HG02610 (cell line): ENCODE measurements around the gene CLASP1.

Experiments used
- ATAC-seq: cut with Tn5 transposase; IDR thresholded peaks from one replicate; pipeline ENCODE4 v1.9.1; 2021; ENCODE audit warnings: mild to moderate bottlenecking, moderate library complexity; ENCODE audit not compliant: unreplicated experiment

The CLASP1 gene

DNA sequence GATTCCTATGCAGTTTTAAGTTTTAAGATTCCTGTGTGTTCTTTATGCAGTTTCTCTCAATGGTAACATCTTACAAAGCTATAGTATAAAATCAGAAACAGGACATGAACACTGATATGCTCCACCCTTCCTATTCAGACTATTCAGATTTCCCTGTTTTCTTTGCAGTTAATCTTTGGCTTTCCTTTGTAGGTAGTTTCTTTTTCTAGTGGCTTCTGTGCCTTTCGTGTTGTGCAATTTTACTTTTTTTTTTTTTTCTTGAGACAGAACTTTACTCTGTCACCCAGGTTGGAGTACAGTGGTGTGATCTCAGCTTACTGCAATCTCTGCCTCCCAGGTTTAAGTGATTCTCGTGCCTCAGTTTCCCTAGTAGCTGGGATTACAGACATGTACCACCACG is 213.5 kb downstream of the CLASP1 start:
- no peak for ATAC-seq

- no peak for ATAC-seq
Observed at GRCh38 chr2:121431214-121431613, 218.0 kb downstream of the CLASP1 start.

DNA sequence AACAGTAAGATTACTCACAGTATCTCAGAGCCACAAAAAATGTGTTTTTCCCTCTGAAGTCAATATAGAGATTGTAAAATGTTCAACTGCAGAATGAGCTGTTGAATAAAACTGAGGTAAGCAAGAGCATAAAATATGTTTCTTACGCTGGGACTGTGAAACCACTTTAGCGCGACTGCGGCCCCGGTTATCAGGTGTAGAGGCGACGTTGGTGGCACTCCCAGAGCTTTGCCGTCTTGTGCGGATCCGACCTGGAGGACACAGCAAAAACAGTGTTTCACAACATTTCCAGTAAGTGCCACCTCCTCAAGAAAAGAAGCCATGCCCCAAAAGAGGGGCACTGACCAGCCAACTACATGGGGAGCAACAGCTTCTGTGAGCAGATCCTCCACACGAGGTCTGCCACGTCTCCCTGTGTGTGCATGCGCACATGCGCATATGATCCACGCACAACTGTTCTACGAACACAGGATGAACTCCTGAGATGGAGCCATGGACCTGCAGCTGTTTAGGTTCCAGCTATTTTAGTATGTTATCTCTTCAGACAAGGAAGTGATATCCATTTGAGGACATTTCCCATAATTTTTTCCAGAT is 219.2 kb downstream of the CLASP1 start:
- ATAC-seq, result no peak

DNA sequence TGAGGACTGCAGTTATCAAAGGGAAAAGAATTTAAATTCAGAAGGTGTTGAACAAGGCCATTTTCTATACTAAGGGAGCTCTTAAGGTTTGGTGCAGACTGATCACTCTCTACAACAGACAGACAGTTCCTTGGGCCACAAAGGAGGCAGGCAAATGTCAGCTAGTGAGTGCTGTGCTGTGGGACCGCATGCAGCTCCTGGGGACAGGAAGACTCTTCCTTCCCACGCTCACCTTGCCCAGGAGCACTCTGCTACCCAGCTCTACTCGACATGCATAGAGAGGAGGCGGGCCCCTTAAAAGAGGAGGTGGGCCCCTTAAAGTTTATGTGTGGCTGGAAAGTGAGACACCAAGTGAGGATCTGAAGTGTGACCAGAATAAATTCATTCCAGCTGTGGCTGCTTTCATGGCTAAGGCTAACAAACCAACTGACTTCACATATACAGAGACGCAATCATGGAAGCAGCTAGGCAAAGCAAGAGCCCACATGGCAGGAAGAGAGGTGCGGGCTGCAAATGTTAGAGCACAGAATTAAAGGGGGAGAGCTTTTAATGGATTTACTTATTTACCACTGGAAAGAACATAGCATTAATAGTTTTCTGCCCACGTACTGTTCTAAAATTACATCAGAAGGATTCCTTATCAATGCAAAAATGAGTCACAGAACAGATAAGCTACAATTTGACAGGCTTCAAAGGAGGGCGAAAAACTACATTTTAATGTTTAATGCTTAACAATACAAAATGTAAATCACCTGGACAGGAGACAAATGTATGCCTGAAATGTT is 220.0 kb downstream of the CLASP1 start:
- ATAC-seq, result no peak

DNA sequence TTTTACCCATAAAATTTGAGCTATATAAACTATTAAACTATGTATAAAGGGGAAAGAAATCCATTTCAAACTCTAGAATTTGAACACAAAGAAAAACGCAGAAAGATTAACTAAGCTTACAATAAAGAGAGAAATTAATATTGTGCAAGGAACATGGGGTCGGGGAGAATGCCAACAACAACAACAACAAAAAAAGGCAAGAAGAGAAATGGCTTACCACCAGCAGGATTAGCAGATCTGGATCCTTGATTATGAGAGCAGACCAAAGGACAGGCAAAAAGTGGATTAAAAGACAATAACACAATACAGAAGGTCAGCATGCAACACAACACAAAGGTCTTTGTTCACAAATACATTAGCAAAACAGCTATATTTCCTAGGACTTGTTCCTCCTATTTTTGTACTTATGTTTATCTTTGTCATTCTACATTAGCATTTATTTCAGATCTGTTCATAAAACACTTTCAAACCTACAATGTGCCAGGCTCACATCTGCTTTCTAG is 222.0 kb downstream of the CLASP1 start:
- ATAC-seq, result no peak

DNA sequence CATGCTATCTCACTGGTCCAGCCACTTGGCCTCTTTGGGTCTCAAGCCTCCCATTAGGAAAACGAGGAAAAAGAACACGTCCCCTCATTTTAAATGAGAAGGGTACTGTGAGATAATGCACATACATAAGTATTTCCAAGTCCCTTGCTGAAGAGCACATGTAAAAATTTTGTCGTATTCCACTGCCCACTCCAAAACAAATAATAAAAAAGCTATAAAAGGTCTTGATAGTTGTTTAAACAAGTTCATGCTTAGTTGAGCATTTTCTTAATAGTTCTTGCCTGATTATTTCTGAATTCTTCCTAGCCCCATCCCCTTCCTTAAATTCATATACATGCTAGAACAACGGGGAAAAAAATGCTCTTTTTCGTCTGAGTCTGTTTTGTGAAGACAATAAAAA is 228.8 kb downstream of the CLASP1 start:
- no peak for ATAC-seq

DNA sequence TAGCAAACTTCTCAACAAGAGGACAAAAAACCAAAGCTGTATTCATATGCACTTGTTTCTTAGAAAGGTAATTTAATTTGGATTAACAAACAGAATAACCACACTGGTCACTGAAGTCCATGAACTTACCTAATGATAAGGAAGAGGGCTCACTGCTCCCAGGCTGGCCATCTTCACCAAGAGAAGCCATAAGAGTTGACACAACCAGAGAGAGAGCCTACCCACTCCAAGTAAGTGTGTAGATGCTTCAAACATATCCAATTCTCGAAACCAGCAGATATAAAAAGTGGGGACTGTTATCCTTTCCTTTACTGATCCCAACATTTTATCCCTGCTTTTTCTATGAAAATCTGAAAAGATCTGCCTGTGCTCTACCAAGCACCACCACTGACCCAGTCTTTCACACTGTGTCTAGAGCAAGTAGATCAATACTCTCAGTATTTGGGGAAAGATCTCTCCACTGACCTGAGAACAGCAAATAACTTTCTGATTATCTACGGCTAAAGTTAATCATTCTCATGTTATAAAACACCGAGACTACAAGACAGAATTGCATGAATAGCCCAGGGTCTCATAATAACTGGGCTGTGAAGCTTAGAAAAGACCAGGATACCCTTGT is 230.1 kb downstream of the CLASP1 start:
- ATAC-seq, result no peak

DNA sequence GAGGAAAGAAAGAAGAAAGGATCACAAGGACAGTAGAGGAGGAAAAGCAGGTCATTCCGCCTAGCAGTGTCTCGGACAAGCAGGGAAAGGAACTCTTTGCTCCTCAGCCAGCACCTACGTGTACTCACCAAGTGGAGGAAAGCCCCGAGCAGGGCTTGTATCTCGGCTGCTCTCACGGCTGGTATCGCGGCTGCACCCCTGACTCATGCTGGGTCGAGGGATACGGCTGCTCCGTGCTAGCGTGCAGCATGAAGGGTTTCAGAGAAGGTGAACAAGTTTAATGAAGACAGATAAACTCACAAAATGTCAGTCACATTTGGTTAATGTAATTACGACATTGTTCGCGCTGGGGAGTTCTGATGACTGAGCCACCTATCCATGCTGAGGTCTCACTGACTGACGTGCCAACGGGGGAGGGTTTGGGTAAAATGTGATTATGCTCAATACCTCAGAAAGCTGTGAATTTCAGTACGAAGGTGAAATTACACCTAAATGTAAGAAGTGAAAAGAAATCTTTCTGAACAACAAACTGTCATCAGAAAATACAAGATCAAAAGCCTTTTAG is 230.7 kb downstream of the CLASP1 start:
- no peak for ATAC-seq

- ATAC-seq, result no peak
Observed at GRCh38 chr2:121417826-121418225, 231.4 kb downstream of the CLASP1 start.

DNA sequence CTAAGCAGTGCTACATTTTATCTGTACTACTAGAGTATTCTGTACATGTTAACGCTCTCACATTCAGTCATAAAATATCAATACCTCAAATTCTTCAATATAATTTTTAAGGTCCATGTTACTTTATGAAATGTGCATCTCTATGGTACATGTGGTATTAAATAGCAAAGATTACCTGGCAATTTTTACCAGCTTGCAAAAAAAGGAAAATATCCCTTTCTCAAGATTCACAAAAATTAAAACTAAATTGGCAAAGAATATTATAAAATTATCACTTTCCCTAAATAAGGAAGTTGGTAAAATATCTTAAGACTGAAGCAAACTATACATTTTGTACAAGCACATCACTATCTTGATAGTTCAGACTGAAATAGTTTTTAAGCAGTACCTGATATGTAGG is 233.5 kb downstream of the CLASP1 start:
- ATAC-seq, result no peak

DNA sequence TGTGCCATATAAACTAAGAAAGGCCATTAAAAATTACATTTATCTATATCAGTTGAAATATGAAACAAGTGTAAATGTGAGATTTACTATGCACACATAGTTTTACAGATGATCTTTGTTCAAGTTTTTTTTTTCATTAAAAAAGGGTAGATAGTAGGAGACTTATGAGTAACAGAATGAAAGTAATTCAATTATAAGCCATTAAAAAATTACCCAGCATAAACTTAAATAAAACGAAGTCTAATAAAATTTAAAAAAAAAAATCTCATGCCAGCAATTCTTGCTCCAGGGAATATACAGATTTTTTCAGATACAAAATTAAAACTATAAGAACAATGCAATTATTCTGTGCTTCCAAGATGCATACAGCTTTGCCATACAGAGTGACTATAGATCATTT is 236.9 kb downstream of the CLASP1 start:
- ATAC-seq, result no peak

DNA sequence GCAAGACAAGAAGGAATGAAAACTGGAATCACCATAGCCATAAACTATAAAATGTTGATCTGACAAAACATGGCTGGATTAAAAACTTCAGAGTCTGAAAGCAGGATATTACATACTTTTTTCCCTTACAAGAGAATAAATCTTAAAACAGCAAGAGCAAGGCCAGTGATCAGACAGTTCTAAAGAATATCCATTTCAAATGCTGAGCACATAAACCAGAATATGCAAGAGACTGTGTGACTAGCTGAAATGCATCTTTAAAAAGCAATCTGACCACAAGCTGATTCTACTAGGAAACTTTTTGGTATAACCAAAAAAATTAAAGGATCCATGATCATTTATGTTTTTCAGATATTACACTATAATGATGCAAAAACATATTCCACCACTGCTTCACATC is 239.3 kb downstream of the CLASP1 start:
- no peak for ATAC-seq

DNA sequence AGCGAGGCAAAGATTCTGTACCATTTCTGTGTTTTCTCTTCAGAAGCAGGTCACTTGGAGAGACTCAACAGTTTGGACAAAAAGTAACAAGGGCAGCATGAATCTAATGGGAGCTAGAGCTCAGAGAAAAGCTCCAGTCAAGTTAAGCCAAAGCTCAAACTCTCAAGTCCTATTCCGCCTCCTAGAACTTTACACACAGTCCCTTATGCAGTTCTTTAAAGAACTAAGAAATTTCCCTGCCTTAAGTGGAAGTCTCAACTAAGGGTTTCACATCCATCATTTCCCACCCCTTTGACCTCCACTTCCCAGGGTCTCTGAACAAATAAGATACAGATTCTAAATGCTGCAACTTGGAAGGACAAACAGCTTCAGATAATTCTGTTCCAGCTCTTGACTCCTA is 239.9 kb downstream of the CLASP1 start:
- ATAC-seq, result no peak

- ATAC-seq, result no peak
Observed at GRCh38 chr2:121408641-121409040, 240.6 kb downstream of the CLASP1 start.

DNA sequence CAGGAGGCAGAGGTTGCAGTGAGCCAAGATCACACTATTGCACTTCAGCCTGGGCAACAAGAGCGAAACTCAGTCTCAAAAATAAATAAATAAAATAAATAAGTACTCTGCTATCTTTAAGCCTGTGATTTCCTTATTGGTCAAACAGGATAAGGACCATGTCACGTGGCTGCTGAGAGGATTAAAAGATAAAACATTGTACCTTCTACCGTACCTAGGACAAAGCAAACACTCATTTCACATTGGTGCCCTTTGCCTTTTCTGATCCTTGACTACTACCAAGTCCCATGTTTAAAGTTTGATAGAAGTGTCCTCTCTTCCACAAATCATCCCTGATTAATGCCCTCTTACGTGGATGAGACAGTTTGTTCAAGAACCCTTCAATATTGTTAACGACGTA is 244.0 kb downstream of the CLASP1 start:
- no peak for ATAC-seq

GRCh38 chr2:121400201-121400600 is 249.1 kb downstream of the CLASP1 start:
- ATAC-seq, result no peak

DNA sequence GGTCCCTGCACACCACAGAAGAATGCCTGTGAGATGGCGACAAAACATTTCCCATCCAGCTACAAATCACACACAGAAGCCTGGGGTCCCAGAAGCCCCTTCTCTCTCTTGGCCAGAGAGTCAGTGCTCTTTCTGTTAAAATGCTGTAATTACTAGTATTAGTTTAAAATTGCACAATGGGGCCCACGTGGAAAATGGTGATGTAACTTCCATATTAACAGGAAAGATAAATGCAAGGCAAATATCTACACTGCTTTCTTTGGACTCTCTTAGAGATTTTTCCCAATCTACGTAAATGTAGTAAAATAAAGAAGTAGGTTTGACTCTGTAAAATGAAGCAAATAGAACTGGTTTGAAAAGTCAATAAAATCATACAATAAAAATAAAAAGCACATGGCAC is 250.4 kb downstream of the CLASP1 start:
- no peak for ATAC-seq

GRCh38 chr2:121390082-121390692 is 259.1 kb downstream of the CLASP1 start:
- no peak for ATAC-seq

- ATAC-seq, result no peak
Observed at GRCh38 chr2:121388371-121388770, 260.9 kb downstream of the CLASP1 start.

GRCh38 chr2:121387591-121388325 is 261.5 kb downstream of the CLASP1 start:
- ATAC-seq, result no peak

DNA sequence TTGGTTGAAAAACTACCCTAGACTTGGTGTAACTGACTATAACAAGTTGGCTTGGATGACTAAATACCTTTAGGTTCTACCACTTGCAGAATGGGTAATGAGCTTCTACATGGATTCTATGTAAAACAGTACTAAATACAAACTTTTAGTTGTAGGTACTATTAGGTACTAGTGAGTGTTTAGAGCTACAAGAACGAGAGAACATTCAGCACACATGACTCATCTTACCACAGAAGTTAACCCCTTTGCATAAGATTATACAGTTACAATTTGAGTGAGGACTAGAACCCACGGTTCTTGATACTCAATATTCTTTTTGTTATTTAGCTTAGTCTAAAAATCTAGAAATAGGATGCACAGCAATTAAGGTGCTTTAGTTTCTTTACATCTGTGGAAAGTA is 262.6 kb downstream of the CLASP1 start:
- peak; percentile 49 for ATAC-seq
